GM23338 (cell line): Measurements from ENCODE around the gene XAB2. TPM values are rescaled to one million over a fixed set of nuclear protein-coding genes. Genes with fewer than 3 reads are reported as not detected.

Source experiments
- ATAC-seq: fragments of 200-7000 bp; cut with Tn5 transposase; 3 replicates; pipeline ENCODE4 v1.9.1; 2020
- DNase-seq: peaks from one replicate; pipeline ENCODE4 v3.0.0-alpha.2; 2015; ENCODE audit warnings: low spot score
- H2AFZ ChIP-seq: fragments of 200-600 bp; sonication (generic); 2 replicates; pipeline ENCODE4 v1.8.0; 2016; ENCODE audit warnings: antibody characterized with exemption, mild to moderate bottlenecking, moderate library complexity
- H3F3A ChIP-seq: fragments of 200-600 bp; sonication (generic); replicated peaks from 2 replicates; pipeline ENCODE4 v1.8.0; 2017; ENCODE audit warnings: antibody characterized with exemption, mixed run types, low read depth
- H3K27ac ChIP-seq: fragments of 200-600 bp; sonication (generic); 2 replicates; pipeline ENCODE4 v1.6.1; 2016; ENCODE audit warnings: low read depth
- H3K27me3 ChIP-seq: fragments of 200-600 bp; sonication (generic); 2 replicates; pipeline ENCODE4 v1.8.0; 2016; ENCODE audit warnings: mild to moderate bottlenecking, mixed run types, moderate library complexity; ENCODE audit not compliant: insufficient read depth
- H3K36me3 ChIP-seq: fragments of 200-600 bp; sonication (generic); 2 replicates; pipeline ENCODE4 v1.8.0; 2016; ENCODE audit warnings: mild to moderate bottlenecking; ENCODE audit not compliant: insufficient read depth
- H3K4me1 ChIP-seq: fragments of 200-600 bp; sonication (generic); 2 replicates; pipeline ENCODE4 v1.8.0; 2016; ENCODE audit warnings: mild to moderate bottlenecking, moderate library complexity; ENCODE audit not compliant: insufficient read depth
- H3K4me2 ChIP-seq: fragments of 200-600 bp; sonication (generic); 2 replicates; pipeline ENCODE4 v1.7.1; 2017; ENCODE audit warnings: mixed run types
- H3K4me3 ChIP-seq: fragments of 200-600 bp; sonication (generic); 2 replicates; pipeline ENCODE4 v1.6.1; 2016; ENCODE audit warnings: mixed run types
- H3K79me2 ChIP-seq: fragments of 200-600 bp; sonication (generic); replicated peaks from 2 replicates; pipeline ENCODE4 v1.8.0; 2017; ENCODE audit warnings: mild to moderate bottlenecking; ENCODE audit not compliant: insufficient read depth
- H3K9me2 ChIP-seq: fragments of 200-600 bp; sonication (generic); 2 replicates; pipeline ENCODE4 v1.8.0; 2017; ENCODE audit not compliant: insufficient read depth
- H4K20me1 ChIP-seq: fragments of 200-600 bp; sonication (generic); replicated peaks from 2 replicates; pipeline ENCODE4 v1.8.0; 2017; ENCODE audit warnings: mild to moderate bottlenecking; ENCODE audit not compliant: insufficient read depth
- H3K27ac Mint-ChIP-seq: 2 replicates; pipeline ENCODE4 v1.8.0; 2020; ENCODE audit warnings: inconsistent platforms, mild to moderate bottlenecking, moderate library complexity, mixed read lengths
- H3K27me3 Mint-ChIP-seq: 3 replicates; pipeline ENCODE4 v1.8.0; 2022; ENCODE audit warnings: low read depth, mild to moderate bottlenecking, moderate library complexity, mixed read lengths, inconsistent platforms; ENCODE audit not compliant: insufficient read depth, poor library complexity
- H3K36me3 Mint-ChIP-seq: 3 replicates; pipeline ENCODE4 v1.8.0; 2021; ENCODE audit warnings: low read depth, mild to moderate bottlenecking, inconsistent platforms, moderate library complexity, mixed read lengths
- H3K4me1 Mint-ChIP-seq: 3 replicates; pipeline ENCODE4 v1.8.0; 2020; ENCODE audit warnings: mild to moderate bottlenecking, inconsistent platforms, mixed read lengths
- H3K4me3 Mint-ChIP-seq: 3 replicates; pipeline ENCODE4 v1.8.0; 2021; ENCODE audit warnings: moderate library complexity, mild to moderate bottlenecking, inconsistent platforms, mixed read lengths
- H3K9me3 Mint-ChIP-seq: 3 replicates; pipeline ENCODE4 v1.8.0; 2020; ENCODE audit warnings: moderate library complexity, mild to moderate bottlenecking, inconsistent platforms, mixed read lengths
- CREB1 ChIP-seq: fragments of 250-450 bp; sonication (Bioruptor Pico); IDR thresholded peaks from 2 replicates; pipeline ENCODE4 v1.5.0; 2020; ENCODE audit warnings: low read depth, mild to moderate bottlenecking, moderate library complexity
- EZH2 ChIP-seq: fragments of 200-600 bp; sonication (generic); IDR thresholded peaks from one replicate; pipeline ENCODE4 v1.8.0; 2017; ENCODE audit warnings: antibody characterized with exemption, mild to moderate bottlenecking, low read depth; ENCODE audit not compliant: unreplicated experiment
- EZH2phosphoT487 ChIP-seq: fragments of 200-600 bp; sonication (generic); IDR thresholded peaks from one replicate; pipeline ENCODE4 v1.8.1; 2018; ENCODE audit warnings: antibody characterized with exemption; ENCODE audit not compliant: unreplicated experiment
- JUNB ChIP-seq: IDR thresholded peaks from one replicate; pipeline ENCODE4 v1.6.1; 2016; ENCODE audit warnings: antibody characterized with exemption; ENCODE audit not compliant: unreplicated experiment
- NANOG ChIP-seq: IDR thresholded peaks from 2 replicates; pipeline ENCODE4 v1.6.1; 2016; ENCODE audit warnings: antibody characterized with exemption, borderline replicate concordance
- POLR2AphosphoS5 ChIP-seq: IDR thresholded peaks from 2 replicates; pipeline ENCODE4 v1.6.1; 2016; ENCODE audit warnings: antibody characterized with exemption, low read depth
- STAT1 ChIP-seq: IDR thresholded peaks from one replicate; pipeline ENCODE4 v1.6.1; 2016; ENCODE audit warnings: antibody characterized with exemption; ENCODE audit not compliant: unreplicated experiment
- ZNF114 ChIP-seq: fragments of 250-450 bp; sonication (Bioruptor Pico); IDR thresholded peaks from 2 replicates; pipeline ENCODE4 v1.5.0; 2020; ENCODE audit warnings: mild to moderate bottlenecking, moderate library complexity
- ZNF331 ChIP-seq: fragments of 250-450 bp; sonication (Bioruptor Pico); IDR thresholded peaks from 2 replicates; pipeline ENCODE4 v1.5.0; 2020; ENCODE audit warnings: low read depth, mild to moderate bottlenecking, moderate library complexity
- polyA plus RNA-seq: library from polyadenylated mRNA; unstranded; fragments of >200 nt; fragmentation: Nextera tagmentation; extraction: Ambion mirVana; gene quantifications from 2 replicates; pipeline ENCODE4 v1.2.1, GENCODE V29; 2016
- total RNA-seq: library from RNA; depleted of rRNA; stranded (reverse); fragments of >200 nt; shearing (Covaris generic); gene quantifications from 2 replicates; pipeline ENCODE4 v1.2.3, GENCODE V29; 2014
- TF ChIP-seq, protein P1 (sequence below): fragments of 250-450 bp; sonication (Bioruptor Pico); IDR thresholded peaks from 2 replicates; pipeline ENCODE4 v1.5.0; 2020; ENCODE audit warnings: mild to moderate bottlenecking, moderate library complexity

The XAB2 gene
- total and polyA plus RNA-seq, 2 experiments from 2014 or later = 18.4 to 69.0 TPM

DNA sequence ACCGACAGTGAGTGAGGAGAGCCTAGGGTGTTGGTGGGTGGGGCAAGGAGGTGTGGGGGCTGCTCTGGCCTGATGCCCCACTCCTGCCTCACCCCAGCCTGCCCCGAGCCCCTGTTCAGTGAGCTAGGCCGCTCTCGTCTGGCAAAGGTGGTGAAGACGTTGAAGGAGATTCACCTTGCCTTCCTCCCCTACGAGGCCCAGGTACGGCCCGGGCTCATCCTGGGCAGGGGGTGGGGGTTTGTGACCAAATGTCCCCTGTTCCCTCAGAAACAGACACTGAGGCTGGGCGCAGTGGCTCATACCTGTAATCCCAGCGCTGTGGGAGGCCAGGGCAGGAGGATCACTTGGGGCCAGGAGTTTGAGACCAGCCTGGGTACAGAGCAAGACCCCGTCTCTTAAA is 11.5 kb upstream of the XAB2 start (continued):
- TF ChIP-seq, protein P1, sequence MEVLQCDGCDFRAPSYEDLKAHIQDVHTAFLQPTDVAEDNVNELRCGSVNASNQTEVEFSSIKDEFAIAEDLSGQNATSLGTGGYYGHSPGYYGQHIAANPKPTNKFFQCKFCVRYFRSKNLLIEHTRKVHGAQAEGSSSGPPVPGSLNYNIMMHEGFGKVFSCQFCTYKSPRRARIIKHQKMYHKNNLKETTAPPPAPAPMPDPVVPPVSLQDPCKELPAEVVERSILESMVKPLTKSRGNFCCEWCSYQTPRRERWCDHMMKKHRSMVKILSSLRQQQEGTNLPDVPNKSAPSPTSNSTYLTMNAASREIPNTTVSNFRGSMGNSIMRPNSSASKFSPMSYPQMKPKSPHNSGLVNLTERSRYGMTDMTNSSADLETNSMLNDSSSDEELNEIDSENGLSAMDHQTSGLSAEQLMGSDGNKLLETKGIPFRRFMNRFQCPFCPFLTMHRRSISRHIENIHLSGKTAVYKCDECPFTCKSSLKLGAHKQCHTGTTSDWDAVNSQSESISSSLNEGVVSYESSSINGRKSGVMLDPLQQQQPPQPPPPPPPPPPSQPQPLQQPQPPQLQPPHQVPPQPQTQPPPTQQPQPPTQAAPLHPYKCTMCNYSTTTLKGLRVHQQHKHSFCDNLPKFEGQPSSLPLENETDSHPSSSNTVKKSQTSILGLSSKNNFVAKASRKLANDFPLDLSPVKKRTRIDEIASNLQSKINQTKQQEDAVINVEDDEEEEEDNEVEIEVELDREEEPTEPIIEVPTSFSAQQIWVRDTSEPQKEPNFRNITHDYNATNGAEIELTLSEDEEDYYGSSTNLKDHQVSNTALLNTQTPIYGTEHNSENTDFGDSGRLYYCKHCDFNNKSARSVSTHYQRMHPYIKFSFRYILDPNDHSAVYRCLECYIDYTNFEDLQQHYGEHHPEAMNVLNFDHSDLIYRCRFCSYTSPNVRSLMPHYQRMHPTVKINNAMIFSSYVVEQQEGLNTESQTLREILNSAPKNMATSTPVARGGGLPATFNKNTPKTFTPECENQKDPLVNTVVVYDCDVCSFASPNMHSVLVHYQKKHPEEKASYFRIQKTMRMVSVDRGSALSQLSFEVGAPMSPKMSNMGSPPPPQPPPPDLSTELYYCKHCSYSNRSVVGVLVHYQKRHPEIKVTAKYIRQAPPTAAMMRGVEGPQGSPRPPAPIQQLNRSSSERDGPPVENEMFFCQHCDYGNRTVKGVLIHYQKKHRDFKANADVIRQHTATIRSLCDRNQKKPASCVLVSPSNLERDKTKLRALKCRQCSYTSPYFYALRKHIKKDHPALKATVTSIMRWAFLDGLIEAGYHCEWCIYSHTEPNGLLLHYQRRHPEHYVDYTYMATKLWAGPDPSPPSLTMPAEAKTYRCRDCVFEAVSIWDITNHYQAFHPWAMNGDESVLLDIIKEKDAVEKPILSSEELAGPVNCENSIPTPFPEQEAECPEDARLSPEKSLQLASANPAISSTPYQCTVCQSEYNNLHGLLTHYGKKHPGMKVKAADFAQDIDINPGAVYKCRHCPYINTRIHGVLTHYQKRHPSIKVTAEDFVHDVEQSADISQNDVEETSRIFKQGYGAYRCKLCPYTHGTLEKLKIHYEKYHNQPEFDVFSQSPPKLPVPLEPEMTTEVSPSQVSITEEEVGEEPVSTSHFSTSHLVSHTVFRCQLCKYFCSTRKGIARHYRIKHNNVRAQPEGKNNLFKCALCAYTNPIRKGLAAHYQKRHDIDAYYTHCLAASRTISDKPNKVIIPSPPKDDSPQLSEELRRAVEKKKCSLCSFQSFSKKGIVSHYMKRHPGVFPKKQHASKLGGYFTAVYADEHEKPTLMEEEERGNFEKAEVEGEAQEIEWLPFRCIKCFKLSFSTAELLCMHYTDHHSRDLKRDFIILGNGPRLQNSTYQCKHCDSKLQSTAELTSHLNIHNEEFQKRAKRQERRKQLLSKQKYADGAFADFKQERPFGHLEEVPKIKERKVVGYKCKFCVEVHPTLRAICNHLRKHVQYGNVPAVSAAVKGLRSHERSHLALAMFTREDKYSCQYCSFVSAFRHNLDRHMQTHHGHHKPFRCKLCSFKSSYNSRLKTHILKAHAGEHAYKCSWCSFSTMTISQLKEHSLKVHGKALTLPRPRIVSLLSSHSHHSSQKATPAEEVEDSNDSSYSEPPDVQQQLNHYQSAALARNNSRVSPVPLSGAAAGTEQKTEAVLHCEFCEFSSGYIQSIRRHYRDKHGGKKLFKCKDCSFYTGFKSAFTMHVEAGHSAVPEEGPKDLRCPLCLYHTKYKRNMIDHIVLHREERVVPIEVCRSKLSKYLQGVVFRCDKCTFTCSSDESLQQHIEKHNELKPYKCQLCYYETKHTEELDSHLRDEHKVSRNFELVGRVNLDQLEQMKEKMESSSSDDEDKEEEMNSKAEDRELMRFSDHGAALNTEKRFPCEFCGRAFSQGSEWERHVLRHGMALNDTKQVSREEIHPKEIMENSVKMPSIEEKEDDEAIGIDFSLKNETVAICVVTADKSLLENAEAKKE = no peak
- TF ChIP-seq STAT1 (no peak), JUNB (no peak), POLR2AphosphoS5 (no peak), NANOG (no peak), ZNF114 (CRISPR knock-in tag) (no peak), EZH2phosphoT487 (no peak), EZH2 (no peak), CREB1 (CRISPR knock-in tag) (no peak), ZNF331 (no peak)

DNA sequence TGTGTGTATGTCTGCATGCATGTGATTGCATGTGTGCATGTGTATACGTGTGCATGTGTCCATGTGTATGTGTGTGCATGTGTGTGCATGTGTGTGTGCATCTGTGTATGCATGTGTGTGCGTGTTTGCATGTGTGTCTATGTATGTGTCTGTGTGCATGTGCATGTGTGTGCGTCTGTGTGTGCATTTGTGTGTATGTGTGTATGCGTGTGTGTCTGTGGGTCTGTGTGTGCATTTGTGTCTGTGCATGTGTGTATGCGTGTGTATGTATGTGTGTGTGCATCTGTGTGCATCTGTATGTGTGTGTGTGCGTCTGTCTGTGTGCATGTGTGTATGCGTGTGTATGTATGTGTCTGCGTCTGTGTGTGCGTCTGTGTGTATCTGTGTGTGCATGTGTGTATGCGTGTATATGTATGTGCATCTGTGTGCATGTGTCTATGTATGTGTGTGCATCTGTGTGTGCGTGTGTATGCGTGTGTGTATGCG is 10.6 kb upstream of the XAB2 start:
- Histone ChIP-seq H3K27ac (no peak overlapping the region), H3K4me1 (no peaks in the 10 kb centered on the region), H3K9me2 (no peaks in the 10 kb centered on the region), H3K4me3 (no peak overlapping the region), H3F3A (peaks cover 9% of the 10 kb centered on the region), H3K4me2 (no peak overlapping the region), H3K36me3 (no peaks in the 10 kb centered on the region), H3K27me3 (peaks cover 18% of the 10 kb centered on the region), H2AFZ (no peak overlapping the region), H3K79me2 (no peaks in the 10 kb centered on the region), H4K20me1 (no peaks in the 10 kb centered on the region; the same call in 1 of the 2 replicates)
- Mint-ChIP-seq H3K4me3 (no peak overlapping the region), H3K27ac (no peak overlapping the region), H3K27me3 (peaks cover 26% of the 10 kb centered on the region), H3K36me3 (no peaks in the 10 kb centered on the region), H3K9me3 (no peaks in the 10 kb centered on the region; the same call in 2 of the 3 replicates), H3K4me1 (no peaks in the 10 kb centered on the region; the same call in 2 of the 3 replicates)
- no peak for DNase-seq
- no peak for ATAC-seq
- TF ChIP-seq, protein P1 = no peak
- no peak for TF ChIP-seq ZNF331
